ENCODE results near the gene PCDHGA1.

PCDHGA1 gene

GRCh38 chr5:141485321-141486055 is 155.2 kb downstream of the PCDHGA1 start:
- Histone ChIP-seq H3K18ac (ENCODE audit: low read length) (peak overlapping the region; percentile 84), H3K4me1 (ENCODE audit: control insufficient read depth in 2 of 2, insufficient read depth in 1 of 2, low read depth in 1 of 2, low read length in 2 of 2) (peaks cover 7 to 17% of the 10 kb centered on the region in 2 donors), H3K4me3 (ENCODE audit: low read length in 2 of 2) (peak overlapping the region; percentile 10 to 72), H2BK120ac (ENCODE audit: low read depth, low read length) (no peak overlapping the region), H2BK15ac (ENCODE audit: low read length) (peak overlapping the region; percentile 45), H3K27ac (replicated peaks; ENCODE audit: low read length) (no peak overlapping the region), H2BK5ac (ENCODE audit: low read length) (no peak overlapping the region), H4K8ac (ENCODE audit: low read depth, low read length) (no peak overlapping the region), H2AK5ac (ENCODE audit: low read depth, low read length) (peak overlapping the region; percentile 86), H2AFZ (ENCODE audit: low read length) (no peak overlapping the region), H3K36me3 (replicated peaks in 1 of 2; ENCODE audit: control insufficient read depth in 2 of 2, insufficient read depth in 2 of 2, low read length in 2 of 2) (peaks cover 24 to 45% of the 10 kb centered on the region in 2 donors), H3K14ac (ENCODE audit: low read length) (no peak overlapping the region), H3K9me3 (replicated peaks in 1 of 2; ENCODE audit: control insufficient read depth in 2 of 2, insufficient read depth in 1 of 2, low read depth in 1 of 2, low read length in 2 of 2) (peaks cover 6 to 61% of the 10 kb centered on the region in 2 donors), H3K27me3 (ENCODE audit: control insufficient read depth in 3 of 3, insufficient read depth in 3 of 3, low read depth in 1 of 3, low read length in 3 of 3) (peaks cover 0 to 2% (median 0%) of the 10 kb centered on the region in 3 experiments), H3K4me2 (ENCODE audit: insufficient read depth, low read length, poor library complexity, severe bottlenecking) (peak overlapping the region; percentile 84), H3K23ac (ENCODE audit: low read depth, low read length, poor library complexity) (peak overlapping the region; percentile 0), H2BK12ac (ENCODE audit: low read length) (no peak overlapping the region), H3K79me1 (ENCODE audit: low read depth, low read length) (peaks cover 13% of the 10 kb centered on the region), H3K9ac (ENCODE audit: low read depth, low read length, poor library complexity) (peak overlapping the region; percentile 78), H3K4ac (ENCODE audit: low read length) (peak overlapping the region; percentile 8), H4K91ac (ENCODE audit: low read depth, low read length, poor library complexity) (no peak overlapping the region)
- no CpG with 5 or more reads among the region's 38 CpGs for WGBS, 2 donors (ENCODE audit: extremely low coverage in 2 of 2, insufficient read length in 2 of 2, insufficient replicate concordance in 1 of 2)
- no peak for DNase-seq (ENCODE audit: low spot score)

GRCh38 chr5:141486091-141486490 is 155.8 kb downstream of the PCDHGA1 start:
- Histone ChIP-seq H3K9ac (ENCODE audit: low read depth, low read length, poor library complexity) (no peak overlapping the region), H4K91ac (ENCODE audit: low read depth, low read length, poor library complexity) (no peak overlapping the region), H3K18ac (ENCODE audit: low read length) (no peak overlapping the region), H2BK15ac (ENCODE audit: low read length) (no peak overlapping the region), H3K4me1 (ENCODE audit: control insufficient read depth in 2 of 2, insufficient read depth in 1 of 2, low read depth in 1 of 2, low read length in 2 of 2) (peaks cover 7 to 17% of the 10 kb centered on the region in 2 donors), H3K27ac (replicated peaks; ENCODE audit: low read length) (no peak overlapping the region), H3K4me2 (ENCODE audit: insufficient read depth, low read length, poor library complexity, severe bottlenecking) (no peak overlapping the region), H3K9me3 (replicated peaks in 1 of 2; ENCODE audit: control insufficient read depth in 2 of 2, insufficient read depth in 1 of 2, low read depth in 1 of 2, low read length in 2 of 2) (peaks cover 10 to 64% of the 10 kb centered on the region in 2 donors), H2AFZ (ENCODE audit: low read length) (no peak overlapping the region), H3K14ac (ENCODE audit: low read length) (no peak overlapping the region), H3K36me3 (replicated peaks in 1 of 2; ENCODE audit: control insufficient read depth in 2 of 2, insufficient read depth in 2 of 2, low read length in 2 of 2) (peaks cover 30 to 50% of the 10 kb centered on the region in 2 donors), H2BK120ac (ENCODE audit: low read depth, low read length) (no peak overlapping the region), H3K4me3 (ENCODE audit: low read length in 2 of 2) (no peak overlapping the region), H2BK12ac (ENCODE audit: low read length) (no peak overlapping the region), H4K8ac (ENCODE audit: low read depth, low read length) (no peak overlapping the region), H2BK5ac (ENCODE audit: low read length) (no peak overlapping the region), H3K79me1 (ENCODE audit: low read depth, low read length) (peaks cover 13% of the 10 kb centered on the region), H2AK5ac (ENCODE audit: low read depth, low read length) (peak overlapping the region; percentile 86), H3K27me3 (ENCODE audit: control insufficient read depth in 3 of 3, insufficient read depth in 3 of 3, low read depth in 1 of 3, low read length in 3 of 3) (peaks cover 0 to 4% (median 0%) of the 10 kb centered on the region in 3 experiments), H3K23ac (ENCODE audit: low read depth, low read length, poor library complexity) (no peak overlapping the region), H3K4ac (ENCODE audit: low read length) (no peak overlapping the region)
- no CpG with 5 or more reads among the region's 9 CpGs for WGBS, 2 donors (ENCODE audit: extremely low coverage in 2 of 2, insufficient read length in 2 of 2, insufficient replicate concordance in 1 of 2)
- no peak for DNase-seq (ENCODE audit: low spot score)

DNA sequence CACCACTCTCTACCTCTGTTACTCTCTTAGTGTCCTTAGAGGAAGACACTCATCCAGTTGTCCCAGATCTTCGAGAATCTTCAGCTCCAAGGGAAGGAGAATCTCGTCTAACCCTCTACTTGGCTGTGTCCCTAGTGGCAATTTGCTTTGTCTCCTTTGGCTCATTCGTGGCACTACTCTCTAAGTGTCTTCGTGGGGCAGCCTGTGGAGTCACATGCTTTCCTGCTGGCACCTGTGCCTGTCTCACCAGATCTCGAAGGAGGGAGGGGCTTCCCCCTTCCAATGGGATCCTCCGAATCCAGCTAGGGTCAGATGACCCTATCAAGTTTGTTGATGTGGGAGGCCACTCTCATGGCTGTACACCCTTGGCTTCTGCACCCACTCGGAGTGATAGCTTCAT is 156.8 kb downstream of the PCDHGA1 start:
- Histone ChIP-seq H2BK120ac (ENCODE audit: low read depth, low read length) (no peak overlapping the region), H2AK5ac (ENCODE audit: low read depth, low read length) (no peak overlapping the region), H3K4me2 (ENCODE audit: insufficient read depth, low read length, poor library complexity, severe bottlenecking) (no peak overlapping the region), H3K18ac (ENCODE audit: low read length) (no peak overlapping the region), H4K8ac (ENCODE audit: low read depth, low read length) (no peak overlapping the region), H2AFZ (ENCODE audit: low read length) (no peak overlapping the region), H3K4ac (ENCODE audit: low read length) (no peak overlapping the region), H3K23ac (ENCODE audit: low read depth, low read length, poor library complexity) (no peak overlapping the region), H3K4me1 (ENCODE audit: control insufficient read depth in 2 of 2, insufficient read depth in 1 of 2, low read depth in 1 of 2, low read length in 2 of 2) (peaks cover 7 to 17% of the 10 kb centered on the region in 2 donors), H3K79me1 (ENCODE audit: low read depth, low read length) (peaks cover 19% of the 10 kb centered on the region), H3K27me3 (ENCODE audit: control insufficient read depth in 3 of 3, insufficient read depth in 3 of 3, low read depth in 1 of 3, low read length in 3 of 3) (peaks cover 0 to 11% (median 0%) of the 10 kb centered on the region in 3 experiments), H3K9me3 (replicated peaks in 1 of 2; ENCODE audit: control insufficient read depth in 2 of 2, insufficient read depth in 1 of 2, low read depth in 1 of 2, low read length in 2 of 2) (peaks cover 15 to 69% of the 10 kb centered on the region in 2 donors), H2BK5ac (ENCODE audit: low read length) (no peak overlapping the region), H3K14ac (ENCODE audit: low read length) (peak overlapping the region; percentile 3), H4K91ac (ENCODE audit: low read depth, low read length, poor library complexity) (no peak overlapping the region), H3K9ac (ENCODE audit: low read depth, low read length, poor library complexity) (no peak overlapping the region), H2BK12ac (ENCODE audit: low read length) (no peak overlapping the region), H3K36me3 (replicated peaks in 1 of 2; ENCODE audit: control insufficient read depth in 2 of 2, insufficient read depth in 2 of 2, low read length in 2 of 2) (peaks cover 33 to 61% of the 10 kb centered on the region in 2 donors), H3K4me3 (ENCODE audit: low read length in 2 of 2) (no peak overlapping the region), H2BK15ac (ENCODE audit: low read length) (no peak overlapping the region), H3K27ac (replicated peaks; ENCODE audit: low read length) (no peak overlapping the region)
- no CpG with 5 or more reads among the region's 7 CpGs for WGBS, 2 donors (ENCODE audit: extremely low coverage in 2 of 2, insufficient read length in 2 of 2, insufficient replicate concordance in 1 of 2)
- no peak for DNase-seq (ENCODE audit: low spot score)

Measured in neuronal stem cell (in vitro differentiated cells).